ENCODE data around the gene PPP1R18. TPM values are rescaled to one million over a fixed set of nuclear protein-coding genes. Genes with fewer than 3 reads are reported as not detected.
"Not testable (repeated sequence)": the region's sequence is repeated elsewhere in the genome, so short reads cannot be mapped to it uniquely, and the experiment has no call there.

The PPP1R18 gene
- total RNA-seq, 4 donors from 2014 or later, result 15.4 to 114 (median 18.2) TPM

GRCh38 chr6:30722280-30723112 lies 36.1 kb upstream of the PPP1R18 start:
- DNase-seq, result peak; percentile 80 to 85
- intact Hi-C loops (cut with DNase I; ENCODE audit: low total_unique reads), result loop anchor here (2.0 kb wide), 1 partner anchor 44 kb away; no protein-coding TSS in a partner anchor
- no peaks in the 10 kb centered on the region for H3K4me1 ChIP-seq

GRCh38 chr6:30722025-30722279 lies 35.5 kb upstream of the PPP1R18 start:
- H3K27me3 ChIP-seq, H3K9me3 ChIP-seq, H3K36me3 ChIP-seq, H3K4me1 ChIP-seq: not testable (repeated sequence)
- H3K4me3 ChIP-seq, result peak overlapping the region; percentile 59 to 69
- intact Hi-C loops (cut with DNase I; ENCODE audit: low total_unique reads), result loop anchor here (2.0 kb wide), 1 partner anchor 43 kb away; no protein-coding TSS in a partner anchor
- DNase-seq, result peak in 1 of 2 donors; percentile 61
- peak overlapping the region; percentile 91 to 97 for H3K27ac ChIP-seq

More at GRCh38 chr6:30722280-30723112, 36.1 kb upstream of the PPP1R18 start:
- H3K27ac ChIP-seq, result peak overlapping the region; percentile 91 to 97
- no peaks in the 10 kb centered on the region for H3K9me3 ChIP-seq
- H3K36me3 ChIP-seq, result no peaks in the 10 kb centered on the region
- peak overlapping the region; percentile 59 to 69 for H3K4me3 ChIP-seq
- TF ChIP-seq POLR2A (IDR thresholded peaks at IDR 0.05) (no peak), CTCF (IDR thresholded peaks at IDR 0.05) (peak; percentile 94 to 99 (median 96))
- H3K27me3 ChIP-seq, result no peaks in the 10 kb centered on the region

GRCh38 chr6:30721198-30722024 lies 35.0 kb upstream of the PPP1R18 start:
- TF ChIP-seq CTCF (IDR thresholded peaks at IDR 0.05) (peak; percentile 35 to 70 (median 64)), POLR2A (IDR thresholded peaks at IDR 0.05) (peak; percentile 47 to 67)
- Histone ChIP-seq H3K27me3 (no peaks in the 10 kb centered on the region), H3K27ac (peak overlapping the region; percentile 91 to 97), H3K9me3 (no peaks in the 10 kb centered on the region), H3K4me1 (no peaks in the 10 kb centered on the region), H3K4me3 (peak overlapping the region; percentile 59 to 69), H3K36me3 (no peaks in the 10 kb centered on the region)
- peak; percentile 91 to 95 for DNase-seq
- intact Hi-C loops (cut with DNase I; ENCODE audit: low total_unique reads), result loop anchor here (2.0 kb wide), 2 partner anchors 35 to 43 kb away; partner anchors contain the start of gene PPP1R18

GRCh38 chr6:30720738-30721197 lies 34.3 kb upstream of the PPP1R18 start:
- no peaks in the 10 kb centered on the region for H3K4me1 ChIP-seq
- no peaks in the 10 kb centered on the region for H3K36me3 ChIP-seq
- no peak for TF ChIP-seq CTCF (IDR thresholded peaks at IDR 0.05)
- no peak for TF ChIP-seq POLR2A (IDR thresholded peaks at IDR 0.05)
- DNase-seq, result peak; percentile 76 to 79
- intact Hi-C loops (cut with DNase I; ENCODE audit: low total_unique reads), result loop anchor here (2.0 kb wide), 1 partner anchor 34 kb away; the partner anchor contains the start of gene PPP1R18
- no peaks in the 10 kb centered on the region for H3K27me3 ChIP-seq
- no peaks in the 10 kb centered on the region for H3K9me3 ChIP-seq
- peak overlapping the region; percentile 91 to 97 for H3K27ac ChIP-seq
- peak overlapping the region; percentile 59 to 69 for H3K4me3 ChIP-seq

GRCh38 chr6:30719791-30720737 lies 33.6 kb upstream of the PPP1R18 start, which contains the start of gene TUBB:
TUBB (plus strand) TSS chr6:30720352; CDS start chr6:30720507, 155 bp downstream.
- Histone ChIP-seq H3K4me1 (no peaks in the 10 kb centered on the region), H3K27me3 (no peaks in the 10 kb centered on the region), H3K27ac (peak within 1 kb of the TSS; percentile 91 to 97), H3K36me3 (no peaks in the 10 kb centered on the region), H3K4me3 (peak within 1 kb of the TSS; percentile 59 to 69), H3K9me3 (no peaks in the 10 kb centered on the region)
- peak; percentile 83 to 93 for TF ChIP-seq POLR2A (IDR thresholded peaks at IDR 0.05)
- TF ChIP-seq CTCF (IDR thresholded peaks at IDR 0.05), result peak in 2 of 4 experiments; percentile 8 to 43
- DNase-seq, result peak; percentile 96 to 97
- intact Hi-C loops (cut with DNase I; ENCODE audit: low total_unique reads), result loop anchor here (2.0 kb wide), 1 partner anchor 33 kb away; the partner anchor contains the start of gene PPP1R18

Measured in uterus (tissue), 4 donors.